SU-DHL-6 (cell line): Measurements from ENCODE around the gene PTPRG.

Experiments
- EZH2phosphoT487 ChIP-seq: fragments of 200-600 bp; sonication (generic), shearing (Covaris generic); conservative IDR thresholded peaks from 2 replicates; pipeline ENCODE4 v1.6.1; 2018; ENCODE audit warnings: mild to moderate bottlenecking, antibody characterized with exemption, low read length, moderate library complexity, mixed read lengths
- TF ChIP-seq, protein P1 (sequence below): fragments of 200-600 bp; sonication (generic); IDR thresholded peaks from one replicate; pipeline ENCODE4 v1.5.1; 2017; ENCODE audit warnings: antibody characterized with exemption, mild to moderate bottlenecking, low read length, moderate library complexity; ENCODE audit not compliant: insufficient read depth, poor library complexity, severe bottlenecking

- TF ChIP-seq, protein P1, sequence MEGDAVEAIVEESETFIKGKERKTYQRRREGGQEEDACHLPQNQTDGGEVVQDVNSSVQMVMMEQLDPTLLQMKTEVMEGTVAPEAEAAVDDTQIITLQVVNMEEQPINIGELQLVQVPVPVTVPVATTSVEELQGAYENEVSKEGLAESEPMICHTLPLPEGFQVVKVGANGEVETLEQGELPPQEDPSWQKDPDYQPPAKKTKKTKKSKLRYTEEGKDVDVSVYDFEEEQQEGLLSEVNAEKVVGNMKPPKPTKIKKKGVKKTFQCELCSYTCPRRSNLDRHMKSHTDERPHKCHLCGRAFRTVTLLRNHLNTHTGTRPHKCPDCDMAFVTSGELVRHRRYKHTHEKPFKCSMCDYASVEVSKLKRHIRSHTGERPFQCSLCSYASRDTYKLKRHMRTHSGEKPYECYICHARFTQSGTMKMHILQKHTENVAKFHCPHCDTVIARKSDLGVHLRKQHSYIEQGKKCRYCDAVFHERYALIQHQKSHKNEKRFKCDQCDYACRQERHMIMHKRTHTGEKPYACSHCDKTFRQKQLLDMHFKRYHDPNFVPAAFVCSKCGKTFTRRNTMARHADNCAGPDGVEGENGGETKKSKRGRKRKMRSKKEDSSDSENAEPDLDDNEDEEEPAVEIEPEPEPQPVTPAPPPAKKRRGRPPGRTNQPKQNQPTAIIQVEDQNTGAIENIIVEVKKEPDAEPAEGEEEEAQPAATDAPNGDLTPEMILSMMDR = no peak
- no peak for TF ChIP-seq EZH2phosphoT487
Measured at GRCh38 chr3:62295571-62295970, 734.2 kb downstream of the PTPRG start.
